Stimulated activated CD4-positive, alpha-beta T cell treated with anti-CD3 and anti-CD28 coated beads, Interleukin-15, amount 100 ng/mL, for 24 hours (primary cell): Measurements from ENCODE around the gene PHAX.
"Not testable (repeated sequence)": the region's sequence is repeated elsewhere in the genome, so short reads cannot be mapped to it uniquely, and the experiment has no call there.

ENCODE experiments used
- DNase-seq: peaks from one replicate; pipeline ENCODE4 v3.0.0-alpha.2; 2020

Gene PHAX

GRCh38 chr5:126600631-126601511, at the start of gene PHAX:
TSS of gene PHAX (plus strand) at chr5:126600947. CDS start at chr5:126600963, 16 bp downstream.
- DNase-seq, result peak; percentile 84

DNA sequence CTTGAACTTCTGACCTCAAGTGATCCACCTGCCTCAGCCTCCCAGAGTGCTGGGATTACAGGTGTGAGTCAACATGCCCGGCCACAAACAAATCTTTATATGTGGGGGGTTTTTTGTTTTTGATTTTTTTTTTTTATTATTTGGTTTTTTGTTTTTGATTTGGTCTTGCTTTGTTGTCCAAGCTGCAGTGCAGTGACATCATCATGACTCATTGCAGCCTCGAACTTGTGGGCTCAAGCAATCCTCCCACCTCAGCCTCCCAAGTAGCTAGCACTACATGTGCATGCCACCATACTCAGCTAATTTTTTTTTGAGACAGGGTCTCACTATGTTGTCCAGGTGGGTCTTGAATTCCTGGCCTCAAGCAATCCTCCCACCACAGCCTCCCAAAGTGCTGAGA, 48.1 kb upstream of the PHAX start:
- no peak for DNase-seq

- DNase-seq, result not testable (repeated sequence)
These were observed 45.6 kb upstream of the PHAX start for GRCh38 chr5:126555101-126555500.

DNA sequence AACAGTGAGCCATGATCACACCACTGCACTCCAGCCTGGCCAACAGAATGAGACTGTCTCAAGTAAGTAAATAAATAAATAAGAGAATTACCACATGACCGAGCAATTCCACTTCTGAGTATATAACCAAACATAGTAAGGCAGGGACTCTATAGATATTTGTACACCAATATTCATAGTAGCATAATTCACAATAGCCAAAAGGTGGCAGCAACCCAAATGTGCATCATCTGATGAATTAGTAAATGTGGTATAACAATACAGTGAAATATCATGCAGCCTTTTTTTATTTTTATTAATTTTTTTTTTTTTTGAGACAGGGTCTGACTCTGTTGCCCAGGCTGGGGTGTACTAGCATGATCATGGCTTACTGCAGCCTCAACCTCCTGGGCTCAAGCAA, 38.8 kb upstream of the PHAX start:
- no peak for DNase-seq

- DNase-seq, result no peak
These were observed 37.9 kb upstream of the PHAX start for GRCh38 chr5:126562823-126563222.

- DNase-seq, result no peak
These were observed 32.5 kb upstream of the PHAX start for GRCh38 chr5:126568206-126568755.

DNA sequence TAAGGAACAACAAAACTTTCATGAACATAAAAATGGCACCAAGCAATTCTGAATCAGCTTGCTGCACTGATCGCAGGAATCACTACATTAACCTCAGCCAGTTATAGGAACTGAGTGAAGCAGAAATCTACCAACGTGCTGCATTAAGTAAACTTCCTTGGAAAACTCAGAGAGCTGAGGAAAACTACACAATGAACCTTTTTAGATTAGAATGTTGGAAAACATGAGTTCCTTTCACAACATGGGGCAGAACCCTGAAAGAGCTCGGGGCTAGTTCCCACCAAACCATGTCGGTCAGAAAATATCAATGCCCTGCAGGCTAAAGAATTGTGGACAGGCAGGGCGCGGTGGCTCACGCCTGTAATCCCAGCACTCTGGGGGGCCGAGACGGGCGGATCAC, 25.1 kb upstream of the PHAX start:
- DNase-seq, result no peak

- DNase-seq, result no peak
These were observed 23.8 kb upstream of the PHAX start for GRCh38 chr5:126576974-126577373.

- DNase-seq, result no peak
These were observed 23.3 kb upstream of the PHAX start for GRCh38 chr5:126577415-126577814.

GRCh38 chr5:126579716-126580115, 21.0 kb upstream of the PHAX start:
- no peak for DNase-seq

DNA sequence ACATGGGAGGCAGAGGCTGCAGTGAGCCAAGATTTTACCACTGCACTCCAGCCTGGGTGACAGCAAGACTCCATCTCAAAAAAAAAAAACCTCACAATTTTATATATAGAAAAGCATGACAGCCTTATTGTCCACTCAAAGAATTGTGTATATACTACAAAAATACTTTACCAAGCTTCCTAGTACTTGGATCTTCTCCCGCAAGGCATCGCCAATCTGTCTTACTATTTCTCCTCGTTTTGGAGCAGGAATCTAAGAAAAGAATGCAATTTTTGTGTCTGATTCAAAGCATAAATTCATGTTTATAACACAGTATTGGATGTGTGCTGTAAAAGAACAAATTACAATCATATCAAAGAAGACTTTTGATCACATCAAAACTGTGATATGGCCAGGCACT, 17.0 kb upstream of the PHAX start:
- DNase-seq, result no peak

DNA sequence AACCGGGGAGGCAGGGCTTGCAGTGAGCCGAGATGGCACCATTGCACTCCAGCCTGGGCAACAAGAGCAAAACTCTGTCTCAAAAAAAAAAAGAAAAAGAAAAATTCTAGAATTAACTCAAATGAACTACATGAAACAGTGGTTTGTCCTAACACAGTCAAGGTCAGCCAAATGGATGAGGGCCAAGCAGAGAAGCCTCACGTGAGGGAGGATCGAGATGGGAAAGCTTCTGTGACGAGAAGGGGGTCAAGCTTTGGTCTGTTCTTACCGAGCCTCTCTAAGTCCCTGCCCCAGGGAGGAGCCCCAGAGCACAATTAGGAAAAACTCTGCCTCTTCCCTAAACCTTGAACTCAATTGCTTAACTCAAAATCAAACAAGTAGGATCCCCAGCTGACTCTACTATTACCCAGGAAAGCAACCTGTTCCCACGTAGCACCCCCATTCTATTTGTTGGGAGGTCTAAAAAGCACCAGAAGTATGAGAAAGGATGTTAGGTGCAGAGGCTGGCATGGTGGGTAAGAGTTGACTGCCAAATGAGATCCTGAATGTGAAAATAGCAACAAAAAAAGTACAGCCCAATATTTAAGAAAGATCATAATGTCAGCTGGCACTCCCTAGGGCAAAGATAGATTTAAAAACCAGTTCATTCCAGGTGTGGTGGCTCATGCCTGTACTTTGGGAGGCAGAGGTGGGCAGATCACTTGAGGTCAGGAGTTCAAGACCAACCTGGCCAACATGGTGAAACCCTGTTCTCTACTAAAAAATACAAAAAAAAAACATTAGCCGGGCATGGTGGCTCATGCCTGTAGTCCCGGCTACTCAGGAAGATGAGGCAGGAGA, 13.0 kb upstream of the PHAX start:
- no peak for DNase-seq

- no peak for DNase-seq
These were observed 11.0 kb upstream of the PHAX start for GRCh38 chr5:126589536-126590297.

DNA sequence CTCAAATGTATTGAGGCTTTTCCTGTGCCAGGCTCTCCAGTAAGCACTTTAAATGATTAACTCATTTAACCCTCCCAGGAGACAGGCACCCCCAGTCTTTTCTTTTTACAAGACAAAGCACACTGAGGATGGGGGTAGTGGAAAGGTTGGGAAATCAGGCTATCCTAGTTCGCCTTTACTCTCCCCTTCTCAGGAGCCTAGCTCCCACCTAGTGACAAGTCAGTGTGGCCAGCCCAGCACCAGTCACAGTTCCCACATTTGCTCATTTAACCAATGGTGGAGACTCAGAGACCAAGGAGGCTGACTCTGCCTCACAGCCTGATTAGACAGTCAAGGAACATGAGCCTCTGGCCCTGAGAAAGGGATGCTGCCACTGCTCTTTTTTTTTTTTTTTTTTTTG, 9.2 kb upstream of the PHAX start:
- no peak for DNase-seq

- DNase-seq, result peak; percentile 77
These were observed 5.8 kb upstream of the PHAX start, which contains the start of gene ALDH7A1 for GRCh38 chr5:126594748-126595485. TSS of gene ALDH7A1 (minus strand) at chr5:126595219. CDS start at chr5:126595198, 21 bp downstream.

- DNase-seq, result no peak
These were observed 5.2 kb upstream of the PHAX start for GRCh38 chr5:126595486-126596083.

DNA sequence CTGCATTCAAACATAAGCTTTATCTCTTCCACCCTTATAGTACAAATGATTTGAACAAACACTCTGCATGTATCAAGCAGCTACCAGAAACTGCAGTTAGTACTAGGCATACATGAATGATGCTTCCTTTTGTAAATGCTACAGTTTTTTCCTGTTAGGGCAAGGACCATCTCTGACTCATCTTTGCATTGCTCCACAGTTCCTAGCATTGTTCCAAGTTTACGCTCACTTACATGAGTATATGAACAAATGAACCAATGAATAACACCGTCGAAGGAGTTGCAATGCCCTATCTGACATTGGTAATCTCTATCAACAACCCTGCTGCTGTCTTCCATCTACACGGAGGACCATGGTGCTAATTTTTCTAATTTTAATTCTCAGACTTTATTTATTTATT, 3.6 kb upstream of the PHAX start:
- no peak for DNase-seq

DNA sequence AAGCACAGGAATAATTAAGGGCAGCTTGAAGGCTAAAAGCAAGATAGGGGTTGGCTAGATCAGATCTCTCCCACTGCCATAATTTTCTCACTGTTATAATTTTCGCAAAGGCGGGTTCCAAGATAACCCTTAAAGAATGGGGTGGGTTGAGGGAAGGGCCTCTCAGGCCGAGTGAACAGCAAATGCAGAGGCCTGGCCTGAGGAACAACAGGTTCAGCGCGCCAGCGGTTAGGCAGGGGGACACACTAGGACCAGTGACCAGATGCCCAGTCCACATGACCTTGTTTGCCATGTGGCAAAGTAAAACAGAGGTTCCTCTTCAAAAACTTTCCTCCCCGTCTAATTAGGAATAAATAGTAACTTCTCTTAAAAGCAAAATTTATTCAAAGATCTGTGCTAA, 1.2 kb upstream of the PHAX start:
- DNase-seq, result no peak

DNA sequence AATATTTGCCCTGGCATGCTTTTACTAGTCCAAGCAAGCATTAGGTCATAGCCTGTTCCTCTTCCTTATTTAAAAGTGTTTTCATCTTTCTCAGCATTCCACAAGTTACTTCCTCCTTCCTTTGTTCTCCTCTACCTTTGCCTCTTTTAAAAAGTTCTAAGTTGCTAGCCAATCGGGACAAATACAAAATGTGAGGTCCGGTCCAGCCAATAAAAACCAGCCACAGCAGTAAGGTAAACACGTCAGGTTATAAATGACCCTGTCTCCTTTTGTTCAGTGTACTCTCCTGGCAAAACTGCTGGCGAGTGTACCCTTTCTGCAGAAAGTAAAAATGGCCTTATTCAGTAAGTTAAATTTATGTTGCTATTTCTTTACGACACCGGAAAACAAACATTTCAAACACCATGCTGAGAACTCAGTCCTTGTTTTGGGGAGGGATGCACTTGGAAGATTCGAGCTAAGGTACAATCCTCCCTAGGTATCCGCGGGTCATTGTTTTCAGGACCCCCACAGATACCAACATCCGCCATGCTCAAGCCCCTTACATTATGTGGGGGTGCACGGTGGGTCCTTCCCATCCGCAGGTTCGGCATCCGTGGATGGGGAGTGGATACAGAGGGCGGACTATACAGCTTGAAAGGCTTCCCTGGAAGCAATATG, 646 bp upstream of the PHAX start:
- DNase-seq, result not testable (repeated sequence)

DNA sequence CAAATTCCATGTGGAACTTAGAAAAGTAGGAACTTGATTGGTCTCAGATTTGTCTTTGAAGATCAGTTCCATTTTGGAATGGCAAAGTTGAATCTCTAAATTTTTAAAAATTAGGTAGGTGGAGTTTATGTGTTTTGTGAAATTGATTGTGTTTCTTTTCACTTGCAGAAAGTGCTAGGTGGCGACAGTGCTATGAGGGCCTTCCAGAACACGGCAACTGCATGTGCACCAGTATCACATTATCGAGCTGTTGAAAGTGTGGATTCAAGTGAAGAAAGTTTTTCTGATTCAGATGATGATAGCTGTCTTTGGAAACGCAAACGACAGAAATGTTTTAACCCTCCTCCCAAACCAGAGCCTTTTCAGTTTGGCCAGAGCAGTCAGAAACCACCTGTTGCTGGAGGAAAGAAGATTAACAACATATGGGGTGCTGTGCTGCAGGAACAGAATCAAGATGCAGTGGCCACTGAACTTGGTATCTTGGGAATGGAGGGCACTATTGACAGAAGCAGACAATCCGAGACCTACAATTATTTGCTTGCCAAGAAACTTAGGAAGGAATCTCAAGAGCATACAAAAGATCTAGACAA, 2.8 kb downstream of the PHAX start:
- DNase-seq, result no peak

GRCh38 chr5:126605525-126605924, 4.8 kb downstream of the PHAX start:
- no peak for DNase-seq
